Left renal cortex interstitium (tissue), 4 donors: Measurements from ENCODE around the gene ZNF134. TPM values are rescaled to one million over a fixed set of nuclear protein-coding genes. Genes with fewer than 3 reads are reported as not detected.

Experiments
- DNase-seq, 4 donors: peaks; one replicate each; pipeline ENCODE4 v3.0.0-alpha.2; 2013; ENCODE audit warnings: low read depth in 4 of 4, low spot score in 2 of 4, missing footprints in 1 of 4
- polyA plus RNA-seq, 4 donors: library from polyadenylated mRNA; unstranded; fragments of 120-200 nt; gene quantifications; one replicate each; pipeline ENCODE4 v1.2.1, GENCODE V29; 2013; ENCODE audit not compliant: insufficient read length in 4 of 4

ZNF134 gene
- polyA plus RNA-seq = 10 to 100 TPM; 25.9 to 29.9 (median 27.3) TPM

DNA sequence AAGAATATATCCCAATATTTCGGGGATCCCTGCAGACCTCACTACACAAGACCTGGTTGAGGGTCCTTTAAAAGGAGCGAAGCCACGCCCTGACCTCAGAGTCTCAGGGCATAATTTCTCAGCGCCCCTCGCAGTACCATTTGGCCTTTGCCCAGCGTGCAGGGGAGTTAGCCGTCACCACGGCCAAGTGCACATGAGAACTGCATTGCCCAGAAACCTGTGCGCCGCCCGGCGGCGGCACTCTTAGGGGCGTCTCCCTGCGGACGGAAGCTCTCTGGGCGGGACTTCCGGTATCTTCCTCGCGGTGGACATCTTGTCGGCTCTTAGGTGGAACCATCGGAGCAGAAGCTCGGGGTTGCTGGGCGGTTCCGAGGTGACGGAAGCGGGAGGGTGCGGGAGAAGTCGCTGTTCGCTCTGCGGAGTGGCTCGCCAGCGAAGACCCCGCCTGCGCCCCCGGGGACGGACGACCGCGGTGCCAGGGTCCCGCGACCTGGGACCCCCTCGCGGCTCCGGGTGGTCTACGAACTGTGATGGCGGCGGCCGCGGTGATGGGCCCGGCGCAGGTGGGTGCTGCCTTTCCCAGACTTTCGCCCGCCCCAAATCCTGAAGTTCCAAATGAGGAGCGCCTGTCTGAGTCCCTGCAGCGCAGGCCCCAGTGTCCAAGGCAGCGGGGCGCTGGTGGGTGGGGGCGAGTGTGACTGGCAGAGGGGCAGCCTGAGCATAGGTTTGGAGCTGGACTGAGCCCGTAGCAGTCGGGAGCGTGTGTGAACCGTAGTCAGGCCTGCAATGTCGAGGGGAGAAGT lies at the start of gene ZNF134:
ZNF134 (plus strand) TSS at position 302 of the 803 bp plus-strand sequence. CDS start 5,227 bp downstream, outside the sequence.
- peak; percentile 67 to 94 (median 84) for DNase-seq

- no peak for DNase-seq
These were observed 47.4 kb upstream of the ZNF134 start for GRCh38 chr19:57566396-57567265.

- no peak for DNase-seq
These were observed 43.3 kb upstream of the ZNF134 start for GRCh38 chr19:57570707-57571106.

DNA sequence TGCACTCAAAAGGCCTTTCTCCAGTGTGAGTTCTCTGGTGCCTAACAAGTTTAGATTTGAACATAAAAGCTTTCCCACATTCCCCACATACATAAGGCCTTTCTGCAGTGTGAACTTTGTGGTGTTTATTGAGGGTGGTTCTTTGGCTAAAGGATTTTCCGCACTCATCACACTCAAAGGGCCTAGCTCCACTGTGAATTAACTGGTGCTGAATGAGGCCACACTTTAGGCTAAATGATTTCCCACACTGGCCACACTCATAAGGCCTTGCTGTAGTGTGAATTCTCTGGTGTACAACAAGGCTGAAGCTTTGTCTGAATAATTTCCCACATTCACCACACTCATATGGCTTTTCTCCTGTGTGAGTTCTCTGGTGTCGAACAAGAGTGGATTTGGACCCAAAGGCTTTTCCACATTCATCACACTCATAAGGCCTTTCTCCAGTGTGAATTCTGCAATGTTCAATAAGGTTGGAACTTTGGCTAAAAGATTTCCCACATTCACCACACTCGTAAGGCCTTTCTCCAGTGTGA lies 41.6 kb upstream of the ZNF134 start:
- no peak for DNase-seq

- DNase-seq = no peak
These were observed 37.4 kb upstream of the ZNF134 start for GRCh38 chr19:57576661-57577060.

- DNase-seq = peak; percentile 92 to 99 (median 96)
These were observed 35.4 kb upstream of the ZNF134 start, which contains the start of gene ZNF416 for GRCh38 chr19:57578487-57579205. ZNF416 (minus strand) TSS chr19:57578911; CDS start chr19:57578704, 207 bp downstream.

- DNase-seq = no peak
These were observed 30.9 kb upstream of the ZNF134 start for GRCh38 chr19:57583104-57583520.

DNA sequence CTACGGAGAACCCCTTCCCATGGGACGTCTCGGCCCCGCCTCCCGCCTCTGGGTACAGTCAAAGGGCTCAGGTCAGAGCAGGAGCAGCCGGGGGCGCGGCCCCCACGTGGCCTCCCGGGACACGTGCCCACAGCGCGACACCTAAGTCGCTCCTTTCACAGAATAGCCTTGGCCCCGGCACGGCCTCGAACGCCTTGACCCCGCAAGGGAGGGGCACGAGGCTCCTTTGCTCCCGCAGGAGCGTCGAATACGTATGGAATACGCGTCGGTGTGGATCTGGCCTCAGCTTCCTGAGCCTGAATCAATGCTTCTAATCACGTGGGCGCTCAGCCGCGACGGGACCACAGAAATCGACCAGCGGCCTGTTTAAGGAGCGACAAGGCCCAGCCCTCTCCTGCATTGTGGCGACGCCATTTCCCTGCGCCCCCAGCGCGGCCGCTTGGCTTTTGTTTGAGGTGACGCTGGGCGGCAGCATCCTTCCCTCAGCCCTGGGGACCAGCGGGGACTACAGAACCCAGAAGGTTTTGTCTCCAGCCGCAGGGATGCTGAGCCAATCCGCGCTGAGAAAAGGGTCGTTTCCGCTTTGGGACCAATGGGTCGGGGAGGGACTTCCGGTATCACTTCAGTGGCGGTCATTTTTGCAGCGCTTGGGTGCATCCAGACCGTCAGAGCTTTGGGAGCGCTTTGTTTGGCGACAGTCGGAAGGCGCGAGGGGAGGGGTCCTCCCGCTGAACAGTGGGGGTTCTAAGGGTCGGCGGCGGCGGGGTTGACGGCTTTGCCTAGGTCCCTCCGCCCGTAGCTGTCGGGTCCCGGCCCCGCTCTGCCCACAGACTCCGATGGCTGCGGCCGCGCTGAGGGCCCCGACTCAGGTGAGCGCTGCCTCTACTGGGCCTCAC lies 30.3 kb upstream of the ZNF134 start, which contains the start of gene ZIK1:
ZIK1 (plus strand) TSS at position 625 of the 896 bp plus-strand sequence; CDS start at position 837, 212 bp downstream.
- peak; percentile 86 to 96 (median 92) for DNase-seq

DNA sequence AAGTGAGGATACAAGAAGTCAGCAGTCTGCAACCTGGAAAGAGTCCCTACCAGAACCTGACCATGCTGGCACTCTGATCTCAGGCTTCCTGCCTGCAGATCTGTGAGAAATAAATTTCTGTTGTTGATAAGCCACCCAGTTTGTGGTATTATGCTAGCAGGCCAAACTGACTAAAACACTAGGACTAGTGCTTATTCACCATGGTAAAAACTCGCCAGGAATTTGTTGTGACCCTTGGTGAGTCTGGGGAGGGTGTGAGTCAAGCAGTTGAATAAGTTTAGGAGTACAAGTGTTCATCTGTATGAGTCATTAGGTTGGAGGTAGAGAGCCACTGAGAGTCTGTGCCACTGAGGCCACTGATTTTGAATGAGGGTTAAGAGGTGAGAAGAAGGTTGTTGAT lies 26.5 kb upstream of the ZNF134 start:
- DNase-seq = no peak

DNA sequence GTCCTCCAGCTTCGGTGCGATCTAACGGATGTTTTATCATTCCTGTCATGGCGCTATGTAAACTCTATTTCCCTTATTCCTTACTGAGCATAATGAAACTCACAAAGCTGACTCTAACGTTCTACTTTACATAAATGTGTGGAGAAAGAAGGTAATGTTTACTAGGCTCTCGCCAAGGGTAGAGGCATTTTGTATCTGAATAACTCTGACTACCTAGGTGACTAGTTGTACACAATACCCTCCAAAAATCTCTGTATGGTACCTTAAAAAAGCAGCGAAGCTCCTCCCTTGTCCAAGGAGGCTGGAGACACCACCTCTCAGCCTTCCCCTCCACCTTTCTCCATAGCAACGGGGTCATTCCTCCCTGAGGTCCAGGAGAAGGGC lies 14.7 kb upstream of the ZNF134 start:
- DNase-seq = no peak

- DNase-seq = peak; percentile 79 to 95 (median 84)
These were observed 14.2 kb upstream of the ZNF134 start, which contains the start of gene ZNF530 for GRCh38 chr19:57599761-57600383. ZNF530 (plus strand) TSS chr19:57599885; CDS start chr19:57604346, 4,461 bp downstream.

DNA sequence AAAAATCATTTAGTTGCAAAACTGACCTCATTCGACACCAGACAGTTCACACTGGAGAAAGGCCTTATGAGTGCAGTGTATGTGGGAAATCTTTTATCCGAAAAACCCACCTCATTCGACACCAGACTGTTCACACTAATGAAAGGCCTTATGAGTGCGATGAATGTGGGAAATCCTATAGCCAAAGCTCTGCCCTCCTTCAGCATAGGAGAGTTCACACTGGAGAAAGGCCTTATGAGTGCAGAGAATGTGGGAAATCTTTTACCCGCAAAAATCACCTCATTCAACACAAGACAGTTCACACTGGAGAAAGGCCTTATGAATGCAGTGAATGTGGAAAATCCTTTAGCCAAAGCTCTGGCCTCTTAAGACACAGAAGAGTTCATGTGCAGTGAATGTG lies 7.1 kb upstream of the ZNF134 start:
- no peak for DNase-seq

- DNase-seq = no peak
These were observed 2.9 kb upstream of the ZNF134 start for GRCh38 chr19:57611113-57611512.

- no peak for DNase-seq
These were observed 1.3 kb downstream of the ZNF134 start for GRCh38 chr19:57615346-57615745.

DNA sequence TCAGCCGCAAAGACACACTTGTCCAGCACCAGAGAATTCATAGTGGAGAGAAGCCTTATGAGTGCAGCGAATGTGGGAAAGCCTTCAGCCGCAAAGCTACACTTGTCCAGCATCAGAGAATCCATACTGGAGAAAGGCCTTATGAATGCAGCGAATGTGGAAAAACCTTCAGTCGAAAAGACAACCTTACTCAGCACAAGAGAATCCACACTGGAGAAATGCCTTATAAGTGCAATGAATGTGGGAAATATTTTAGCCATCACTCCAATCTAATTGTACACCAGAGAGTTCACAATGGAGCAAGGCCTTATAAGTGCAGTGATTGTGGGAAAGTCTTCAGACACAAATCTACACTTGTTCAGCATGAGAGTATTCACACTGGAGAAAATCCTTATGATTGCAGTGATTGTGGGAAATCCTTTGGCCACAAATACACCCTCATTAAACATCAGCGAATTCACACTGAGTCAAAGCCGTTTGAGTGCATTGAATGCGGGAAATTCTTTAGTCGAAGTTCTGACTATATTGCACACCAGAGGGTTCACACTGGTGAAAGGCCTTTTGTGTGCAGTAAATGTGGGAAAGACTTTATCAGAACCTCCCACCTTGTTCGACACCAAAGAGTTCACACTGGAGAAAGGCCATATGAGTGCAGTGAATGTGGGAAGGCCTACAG lies 6.8 kb downstream of the ZNF134 start:
- DNase-seq = no peak

GRCh38 chr19:57623091-57623490 lies 9.0 kb downstream of the ZNF134 start:
- DNase-seq = no peak

DNA sequence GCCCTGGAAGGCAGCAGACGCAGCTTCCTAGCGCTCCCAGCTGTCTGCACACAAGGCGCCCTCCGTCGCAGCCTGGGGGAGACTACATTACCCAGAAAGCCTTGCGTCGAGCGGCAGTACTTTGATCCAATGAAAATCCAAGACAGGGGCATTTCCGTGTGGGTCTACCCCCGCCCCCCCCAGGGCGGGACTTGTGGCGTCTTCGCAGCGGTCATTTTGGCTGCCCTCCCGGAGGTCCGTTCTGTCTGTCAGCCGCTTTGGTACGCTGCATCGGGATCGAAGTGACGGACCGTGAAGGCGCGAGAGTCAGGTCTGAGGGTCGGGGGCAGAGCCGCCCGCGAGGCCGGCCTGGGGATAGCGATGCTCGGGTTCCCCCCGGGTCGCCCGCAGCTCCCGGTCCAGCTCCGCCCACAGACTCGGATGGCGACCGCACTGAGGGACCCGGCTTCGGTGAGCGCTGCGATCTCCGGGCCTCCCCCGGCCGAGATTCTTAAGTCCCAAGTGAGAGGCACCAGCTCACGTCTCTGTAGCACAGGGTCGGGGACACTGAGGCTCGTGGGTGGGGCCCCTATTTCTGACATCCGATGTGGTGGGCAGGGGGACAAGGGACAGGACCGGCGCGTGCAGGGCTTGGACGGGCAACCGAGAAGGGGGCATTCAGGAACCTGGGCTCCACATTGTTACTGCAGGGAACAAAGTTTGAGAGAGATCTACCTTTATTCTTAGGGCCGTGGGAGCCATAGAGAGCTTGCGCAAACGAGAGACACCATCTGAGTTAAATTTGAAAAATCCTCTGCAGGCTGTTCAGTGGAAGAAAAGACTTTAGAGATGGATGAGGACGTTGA lies 19.2 kb downstream of the ZNF134 start, which contains the start of gene ZNF211:
ZNF211 (plus strand) TSS at position 182 of the 845 bp plus-strand sequence; CDS start at position 361, 179 bp downstream.
- DNase-seq = peak; percentile 86 to 97 (median 89)
